Tibial nerve (tissue), 4 donors: ENCODE measurements around the gene TACR2.

Experiments used
- EP300 ChIP-seq, 2 donors: sonication (generic); formaldehyde crosslinking; IDR thresholded peaks; one replicate each; pipeline ENCODE4 v1.6.1; 2017; ENCODE audit warnings: antibody characterized with exemption in 2 of 2, mild to moderate bottlenecking in 1 of 2
- POLR2A ChIP-seq, 2 donors: fragments of 450-650 bp; IDR thresholded peaks; one replicate each; pipeline ENCODE4 v1.6.1; 2017; ENCODE audit warnings: antibody characterized with exemption in 2 of 2, mild to moderate bottlenecking in 2 of 2, moderate library complexity in 2 of 2
- TF ChIP-seq, protein P1 (sequence below), 5 experiments: fragments of 200-600 bp in 3 of 5; fragments of 450-650 bp in 2 of 5; sonication (generic) in 3 of 5; IDR thresholded peaks; one replicate each; pipeline ENCODE4 v1.5.1; 2016 to 2019; ENCODE audit warnings: antibody characterized with exemption in 5 of 5, mild to moderate bottlenecking in 3 of 5, moderate library complexity in 2 of 5

DNA sequence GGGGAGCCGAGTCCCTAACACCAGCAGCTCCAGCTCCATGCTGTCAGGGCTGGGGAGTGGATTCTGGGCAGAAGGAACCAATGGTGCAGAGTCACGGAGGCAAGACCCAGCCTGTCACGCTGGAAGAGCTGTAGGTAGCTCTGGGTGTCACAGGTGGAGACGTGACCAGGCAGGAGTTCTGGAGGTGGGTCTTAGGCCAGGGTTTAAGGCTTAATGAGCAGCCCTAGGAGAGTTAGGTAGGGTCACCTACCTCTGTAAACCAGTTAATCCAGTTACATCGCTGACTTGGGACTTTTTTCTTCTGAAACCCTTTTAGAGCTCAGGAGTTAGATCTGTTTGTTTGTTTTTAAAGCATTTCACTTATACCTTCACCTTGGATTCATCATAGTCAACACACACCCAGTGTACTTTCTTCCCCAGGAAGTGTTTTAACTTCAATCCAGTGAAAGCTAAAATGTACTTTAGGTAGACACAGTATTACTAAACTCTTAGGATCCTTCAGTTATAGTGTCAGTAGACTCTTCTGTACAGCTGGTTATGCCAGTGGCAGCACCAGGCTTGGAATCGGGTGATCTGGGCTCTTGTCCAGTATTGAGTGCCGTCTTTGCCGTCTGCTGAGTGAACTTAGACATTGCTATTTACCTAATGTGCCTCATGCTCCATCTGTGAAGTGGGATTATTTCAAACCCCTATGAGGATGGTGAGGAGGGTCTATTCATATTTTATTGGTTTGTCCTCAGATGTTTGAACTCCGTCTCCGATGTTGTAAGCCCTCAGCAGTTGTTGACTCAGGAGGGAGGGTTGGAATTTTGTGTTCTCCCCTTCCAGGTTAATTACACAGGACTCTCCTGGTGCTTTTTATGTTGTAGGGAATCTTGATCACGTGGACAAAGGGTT, 31.0 kb downstream of the TACR2 start:
- TF ChIP-seq, protein P1, sequence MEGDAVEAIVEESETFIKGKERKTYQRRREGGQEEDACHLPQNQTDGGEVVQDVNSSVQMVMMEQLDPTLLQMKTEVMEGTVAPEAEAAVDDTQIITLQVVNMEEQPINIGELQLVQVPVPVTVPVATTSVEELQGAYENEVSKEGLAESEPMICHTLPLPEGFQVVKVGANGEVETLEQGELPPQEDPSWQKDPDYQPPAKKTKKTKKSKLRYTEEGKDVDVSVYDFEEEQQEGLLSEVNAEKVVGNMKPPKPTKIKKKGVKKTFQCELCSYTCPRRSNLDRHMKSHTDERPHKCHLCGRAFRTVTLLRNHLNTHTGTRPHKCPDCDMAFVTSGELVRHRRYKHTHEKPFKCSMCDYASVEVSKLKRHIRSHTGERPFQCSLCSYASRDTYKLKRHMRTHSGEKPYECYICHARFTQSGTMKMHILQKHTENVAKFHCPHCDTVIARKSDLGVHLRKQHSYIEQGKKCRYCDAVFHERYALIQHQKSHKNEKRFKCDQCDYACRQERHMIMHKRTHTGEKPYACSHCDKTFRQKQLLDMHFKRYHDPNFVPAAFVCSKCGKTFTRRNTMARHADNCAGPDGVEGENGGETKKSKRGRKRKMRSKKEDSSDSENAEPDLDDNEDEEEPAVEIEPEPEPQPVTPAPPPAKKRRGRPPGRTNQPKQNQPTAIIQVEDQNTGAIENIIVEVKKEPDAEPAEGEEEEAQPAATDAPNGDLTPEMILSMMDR (IDR thresholded peaks at IDR 0.05) = no peak
- TF ChIP-seq POLR2A (IDR thresholded peaks at IDR 0.05) = no peak
- no peak for TF ChIP-seq EP300 (IDR thresholded peaks at IDR 0.05)
